GM19467 (cell line): ENCODE results near the gene ADAMTS17.

Experiments used
- ATAC-seq: cut with Tn5 transposase; IDR thresholded peaks from one replicate; pipeline ENCODE4 v1.9.1; 2021; ENCODE audit warnings: mild to moderate bottlenecking, moderate library complexity; ENCODE audit not compliant: unreplicated experiment

Gene ADAMTS17

GRCh38 chr15:100143378-100143777 is 198.4 kb downstream of the ADAMTS17 start:
- ATAC-seq: no peak

- no peak for ATAC-seq
Observed at GRCh38 chr15:100141311-100142001, 200.3 kb downstream of the ADAMTS17 start.

- no peak for ATAC-seq
Observed at GRCh38 chr15:100140527-100141308, 201.1 kb downstream of the ADAMTS17 start.

GRCh38 chr15:100134586-100134985 is 207.2 kb downstream of the ADAMTS17 start:
- no peak for ATAC-seq

- no peak for ATAC-seq
Observed at GRCh38 chr15:100134089-100134583, 207.6 kb downstream of the ADAMTS17 start.

- no peak for ATAC-seq
Observed at GRCh38 chr15:100133001-100133400, 208.8 kb downstream of the ADAMTS17 start.

GRCh38 chr15:100132309-100132708 is 209.5 kb downstream of the ADAMTS17 start:
- no peak for ATAC-seq

GRCh38 chr15:100131321-100132224 is 210.2 kb downstream of the ADAMTS17 start:
- ATAC-seq: no peak

- no peak for ATAC-seq
Observed at GRCh38 chr15:100129677-100130076, 212.1 kb downstream of the ADAMTS17 start.

GRCh38 chr15:100125401-100126191 is 216.2 kb downstream of the ADAMTS17 start:
- no peak for ATAC-seq

GRCh38 chr15:100124936-100125335 is 216.8 kb downstream of the ADAMTS17 start:
- ATAC-seq: no peak

- no peak for ATAC-seq
Observed at GRCh38 chr15:100124361-100124760, 217.4 kb downstream of the ADAMTS17 start.

- no peak for ATAC-seq
Observed at GRCh38 chr15:100123611-100124010, 218.2 kb downstream of the ADAMTS17 start.

- ATAC-seq: no peak
Observed at GRCh38 chr15:100121285-100121684, 220.5 kb downstream of the ADAMTS17 start.

GRCh38 chr15:100120111-100120510 is 221.7 kb downstream of the ADAMTS17 start:
- ATAC-seq: no peak

- no peak for ATAC-seq
Observed at GRCh38 chr15:100118546-100118945, 223.2 kb downstream of the ADAMTS17 start.

GRCh38 chr15:100116416-100117190 is 225.2 kb downstream of the ADAMTS17 start:
- ATAC-seq: no peak

- no peak for ATAC-seq
Observed at GRCh38 chr15:100115711-100116090, 226.1 kb downstream of the ADAMTS17 start.

GRCh38 chr15:100115066-100115710 is 226.6 kb downstream of the ADAMTS17 start:
- no peak for ATAC-seq
